Memory B cell (primary cell): ENCODE measurements around the gene GNG13.
"Not testable (repeated sequence)": the region's sequence is repeated elsewhere in the genome, so short reads cannot be mapped to it uniquely, and the experiment has no call there.

ENCODE experiments used
- ATAC-seq: fragments of 150-1000 bp; cut with Tn5 transposase; 2 replicates; pipeline ENCODE4 v1.10.0; 2021; ENCODE audit warnings: low read depth, mild to moderate bottlenecking, moderate library complexity
- DNase-seq, 2 donors: peaks; one replicate each; pipeline ENCODE4 v3.0.0; 2022; ENCODE audit warnings: low spot score in 2 of 2
- H3K27ac Mint-ChIP-seq: one replicate; pipeline ENCODE4 v1.8.0; 2022; ENCODE audit warnings: mild to moderate bottlenecking, moderate library complexity, mixed read lengths
- H3K27me3 Mint-ChIP-seq: one replicate; pipeline ENCODE4 v1.8.0; 2022; ENCODE audit warnings: mixed read lengths
- H3K36me3 Mint-ChIP-seq: one replicate; pipeline ENCODE4 v1.8.0; 2022; ENCODE audit warnings: mild to moderate bottlenecking, mixed read lengths
- H3K4me1 Mint-ChIP-seq: one replicate; pipeline ENCODE4 v1.8.0; 2022; ENCODE audit warnings: mixed read lengths
- H3K4me3 Mint-ChIP-seq: one replicate; pipeline ENCODE4 v1.8.0; 2022; ENCODE audit warnings: mild to moderate bottlenecking, moderate library complexity, mixed read lengths
- H3K9me3 Mint-ChIP-seq: one replicate; pipeline ENCODE4 v1.8.0; 2022; ENCODE audit warnings: mixed read lengths

GNG13 gene

DNA sequence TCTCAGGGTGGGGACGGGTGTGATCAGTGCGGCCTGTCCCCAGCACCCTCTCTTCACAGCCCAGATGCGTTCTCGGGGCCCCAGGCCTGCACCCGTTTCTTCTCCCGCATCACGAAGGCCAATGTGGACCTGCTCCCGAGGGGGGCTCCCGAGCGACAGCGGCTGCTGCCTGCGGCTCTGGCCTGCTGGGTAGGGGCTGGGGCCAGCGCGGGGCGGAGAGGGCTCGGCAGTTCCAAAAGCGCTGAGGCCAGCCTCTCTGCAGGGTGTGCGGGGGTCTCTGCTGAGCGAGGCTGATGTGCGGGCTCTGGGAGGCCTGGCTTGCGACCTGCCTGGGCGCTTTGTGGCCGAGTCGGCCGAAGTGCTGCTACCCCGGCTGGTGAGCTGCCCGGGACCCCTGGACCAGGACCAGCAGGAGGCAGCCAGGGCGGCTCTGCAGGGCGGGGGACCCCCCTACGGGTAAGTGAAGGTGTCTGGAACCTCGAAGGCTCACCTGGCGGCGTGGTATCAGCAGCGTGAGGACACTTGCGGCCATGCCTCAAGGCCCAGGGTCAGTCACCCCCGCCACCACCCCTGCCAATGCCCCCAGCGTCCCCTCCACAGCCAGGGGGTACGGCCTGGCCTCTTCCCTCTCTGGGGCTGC lies 35.6 kb downstream of the GNG13 start:
- DNase-seq, result no peak
- H3K27ac Mint-ChIP-seq, result no peak overlapping the region

DNA sequence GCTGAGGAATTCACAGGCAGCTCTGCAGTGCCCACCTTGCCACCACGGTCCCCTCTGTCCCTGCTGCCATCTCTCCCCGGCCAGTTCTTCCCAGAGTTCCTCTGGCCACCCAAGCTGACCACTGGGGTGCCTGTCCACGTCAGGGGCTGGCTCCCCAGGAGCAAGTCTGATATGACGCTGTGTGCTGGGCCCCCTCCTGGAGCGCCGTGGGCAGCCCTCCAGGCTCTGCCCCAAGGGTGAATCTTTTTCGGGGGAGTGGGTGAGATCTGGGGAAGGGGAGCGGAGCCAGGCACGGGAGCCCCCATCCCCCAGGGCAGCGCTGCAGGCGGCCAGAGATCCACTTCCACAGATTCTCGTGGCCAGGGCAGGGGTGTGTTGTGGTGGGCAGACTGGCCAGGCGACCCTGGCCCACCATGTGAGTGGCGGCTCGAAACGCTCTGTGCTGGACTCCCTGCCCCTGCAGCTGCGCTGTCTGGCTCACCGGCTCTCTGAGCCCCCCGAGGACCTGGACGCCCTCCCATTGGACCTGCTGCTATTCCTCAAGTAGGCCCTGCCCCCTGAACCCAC lies 36.3 kb downstream of the GNG13 start:
- H3K27ac Mint-ChIP-seq, result no peak overlapping the region
- H3K36me3 Mint-ChIP-seq, result no peaks in the 10 kb centered on the region
- ATAC-seq, result no peak
- no peak overlapping the region for H3K4me3 Mint-ChIP-seq
- H3K9me3 Mint-ChIP-seq, result no peaks in the 10 kb centered on the region
- no peaks in the 10 kb centered on the region for H3K4me1 Mint-ChIP-seq
- peaks cover 9% of the 10 kb centered on the region for H3K27me3 Mint-ChIP-seq
- no peak for DNase-seq

More for the DNA sequence above, 35.6 kb downstream of the GNG13 start:
- H3K27me3 Mint-ChIP-seq, result peaks cover 11% of the 10 kb centered on the region
- H3K4me1 Mint-ChIP-seq, result no peaks in the 10 kb centered on the region
- H3K9me3 Mint-ChIP-seq, result no peaks in the 10 kb centered on the region
- no peak overlapping the region for H3K4me3 Mint-ChIP-seq
- ATAC-seq, result no peak
- H3K36me3 Mint-ChIP-seq, result no peaks in the 10 kb centered on the region

DNA sequence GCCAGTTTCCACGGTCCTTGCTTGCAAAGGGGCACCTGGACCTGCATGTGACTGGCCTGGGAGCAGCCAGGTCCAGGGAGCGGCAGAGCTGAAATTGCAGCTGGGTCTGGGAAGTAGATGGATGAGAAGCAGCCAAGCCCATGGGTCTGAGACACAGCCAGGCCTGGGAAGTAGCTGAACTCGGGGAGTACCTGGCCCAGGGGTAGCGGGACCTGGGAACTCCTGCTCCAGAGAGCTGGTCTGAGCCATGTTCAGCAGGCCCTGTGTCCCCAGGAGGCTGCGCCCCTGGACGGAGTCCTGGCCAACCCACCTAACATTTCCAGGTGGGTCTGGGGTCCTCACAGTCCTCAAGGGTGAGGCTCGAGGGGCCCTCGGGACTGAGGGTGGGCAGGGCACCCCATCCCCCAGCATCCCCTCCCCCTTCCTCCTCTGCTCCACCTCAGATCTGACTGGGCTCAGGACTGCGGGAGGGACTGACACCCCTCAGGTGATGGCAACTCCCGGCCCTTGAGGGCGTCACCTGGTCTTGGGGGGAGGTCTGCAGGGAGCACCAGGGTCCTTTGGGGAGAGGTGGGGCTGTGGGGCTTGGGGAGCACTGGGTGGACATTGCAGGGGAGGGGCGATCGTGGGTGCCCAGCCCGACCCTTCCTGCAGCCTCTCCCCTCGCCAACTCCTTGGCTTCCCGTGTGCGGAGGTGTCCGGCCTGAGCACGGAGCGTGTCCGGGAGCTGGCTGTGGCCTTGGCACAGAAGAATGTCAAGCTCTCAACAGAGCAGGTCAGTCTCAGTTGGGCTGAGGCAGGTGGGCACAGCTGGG lies 37.0 kb downstream of the GNG13 start:
- Mint-ChIP-seq H3K27ac (no peak overlapping the region), H3K4me1 (no peaks in the 10 kb centered on the region), H3K36me3 (no peaks in the 10 kb centered on the region), H3K9me3 (no peaks in the 10 kb centered on the region), H3K27me3 (peaks cover 9% of the 10 kb centered on the region), H3K4me3 (no peak overlapping the region)
- ATAC-seq (no peak), DNase-seq (no peak)

DNA sequence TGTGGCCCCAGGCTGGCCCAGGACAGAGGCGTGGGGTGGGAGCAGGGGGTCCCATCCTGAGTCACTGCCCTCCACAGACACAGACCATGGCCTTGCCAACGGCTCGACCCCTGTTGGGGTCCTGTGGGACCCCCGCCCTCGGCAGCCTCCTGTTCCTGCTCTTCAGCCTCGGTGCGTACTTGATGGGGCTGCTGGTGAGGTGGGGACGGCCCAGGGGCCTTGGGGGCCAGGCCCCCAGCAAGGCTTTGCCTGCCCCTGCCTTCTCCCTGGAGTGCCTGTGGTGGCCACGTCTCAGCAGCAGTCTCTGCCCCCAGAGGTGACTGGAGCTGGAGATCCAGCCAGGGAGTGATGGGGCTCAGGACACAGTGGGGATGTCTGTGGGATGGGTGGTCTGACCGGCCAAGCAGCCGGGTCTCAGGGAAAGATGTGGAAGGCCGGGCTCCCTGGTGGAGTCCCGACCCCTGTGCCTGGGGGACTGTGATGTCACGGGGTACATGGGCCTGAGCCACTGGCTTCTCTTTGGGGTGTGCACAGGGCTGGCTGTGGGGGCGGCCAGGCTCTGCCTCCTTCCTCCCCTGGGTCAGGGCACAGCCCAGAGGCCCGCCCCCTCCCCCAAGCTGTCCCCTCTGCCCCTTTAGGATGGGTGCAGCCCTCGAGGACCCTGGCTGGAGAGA lies 37.8 kb downstream of the GNG13 start:
- no peaks in the 10 kb centered on the region for H3K9me3 Mint-ChIP-seq
- H3K27ac Mint-ChIP-seq, result no peak overlapping the region
- no peaks in the 10 kb centered on the region for H3K36me3 Mint-ChIP-seq
- H3K4me3 Mint-ChIP-seq, result no peak overlapping the region
- H3K27me3 Mint-ChIP-seq, result peaks cover 11% of the 10 kb centered on the region
- DNase-seq (no peak), ATAC-seq (no peak)
- H3K4me1 Mint-ChIP-seq, result no peaks in the 10 kb centered on the region

DNA sequence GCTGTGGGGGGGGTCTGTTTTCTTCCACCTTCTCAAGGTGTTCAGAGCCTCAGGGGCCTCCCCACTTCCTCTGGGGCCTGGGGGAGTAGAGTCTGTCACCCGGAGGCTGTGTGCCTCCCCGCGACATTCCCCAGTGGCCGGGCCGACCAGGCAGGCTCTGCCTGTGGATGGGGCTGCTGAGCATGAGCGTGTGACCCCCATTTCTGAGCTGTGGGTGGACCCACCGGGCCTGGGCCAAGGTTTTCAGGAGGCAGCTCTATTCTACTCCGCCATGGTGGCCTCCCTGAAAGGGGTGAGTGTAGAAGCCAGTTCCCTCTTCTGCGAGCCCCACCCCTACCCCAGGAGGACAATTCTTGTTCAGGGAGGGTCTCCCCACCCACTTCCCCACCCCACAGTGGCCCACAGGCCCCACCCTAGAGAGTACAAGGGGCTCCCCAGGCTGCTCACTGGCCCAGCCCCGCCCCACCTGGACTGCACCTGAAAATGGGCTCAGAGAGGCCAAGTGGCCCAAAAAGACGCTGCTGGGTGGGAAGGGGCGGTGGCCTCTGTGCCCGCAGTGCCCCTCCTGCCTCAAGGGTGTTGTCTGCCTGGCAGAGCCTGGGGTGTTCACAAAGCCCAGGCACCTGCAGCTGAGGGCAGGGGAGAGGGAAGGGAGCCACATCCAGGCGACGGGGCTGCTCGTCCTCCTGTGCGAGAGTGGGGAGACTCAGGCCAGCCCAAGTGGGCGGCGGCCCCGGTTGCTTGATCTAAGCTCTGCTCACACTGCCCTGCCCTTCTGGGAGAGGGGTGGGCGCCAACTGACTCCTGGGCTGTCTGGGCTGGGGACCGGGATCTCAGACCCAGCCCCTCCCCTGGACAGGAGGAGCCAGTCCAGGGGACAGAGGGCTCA lies 38.7 kb downstream of the GNG13 start:
- no peak overlapping the region for H3K4me3 Mint-ChIP-seq
- no peaks in the 10 kb centered on the region for H3K4me1 Mint-ChIP-seq
- no peaks in the 10 kb centered on the region for H3K36me3 Mint-ChIP-seq
- H3K27ac Mint-ChIP-seq, result no peak overlapping the region
- ATAC-seq (no peak), DNase-seq (no peak)
- no peaks in the 10 kb centered on the region for H3K9me3 Mint-ChIP-seq
- peaks cover 13% of the 10 kb centered on the region for H3K27me3 Mint-ChIP-seq

DNA sequence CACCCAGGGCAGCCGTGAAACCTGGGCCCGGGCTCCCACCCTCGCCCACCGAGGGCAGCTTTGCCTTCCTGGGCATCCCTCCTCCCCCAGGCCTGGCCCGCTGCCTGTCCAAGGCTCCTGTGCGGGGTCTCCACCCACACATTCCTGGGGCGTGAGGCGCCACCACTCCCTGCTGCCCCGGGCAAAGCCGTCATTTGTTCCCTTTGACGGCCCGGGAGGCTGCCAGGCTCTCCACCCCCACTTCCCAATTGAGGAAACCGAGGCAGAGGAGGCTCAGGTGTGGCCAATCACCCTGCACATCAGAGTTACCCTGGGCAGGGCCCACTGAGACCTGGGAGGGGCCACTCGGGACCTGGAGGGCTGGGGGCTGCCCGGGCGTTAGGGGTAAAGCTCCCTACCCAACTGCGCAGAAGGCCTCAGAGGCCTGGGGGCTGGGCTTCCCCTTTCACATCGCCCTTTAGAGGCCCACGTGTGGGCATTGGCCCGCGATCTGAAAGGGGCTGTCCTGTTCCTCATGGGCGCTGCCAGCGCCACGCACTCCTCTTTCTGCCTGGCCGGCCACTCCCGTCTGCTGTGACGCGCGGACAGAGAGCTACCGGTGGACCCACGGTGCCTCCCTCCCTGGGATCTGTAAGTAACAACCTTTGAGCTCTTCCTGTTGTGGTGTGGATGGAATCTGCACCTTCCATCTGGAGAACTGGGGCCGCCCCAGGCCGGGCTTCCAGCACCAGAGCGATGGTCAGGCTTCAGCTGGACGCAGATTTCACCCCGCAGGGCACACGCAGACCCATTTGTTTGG lies 39.8 kb downstream of the GNG13 start, which contains the start of gene MSLN:
MSLN (plus strand) TSS at position 190 of the 799 bp plus-strand sequence. CDS start 1,947 bp downstream, outside the sequence.
- Mint-ChIP-seq H3K4me1 (no peaks in the 10 kb centered on the region), H3K9me3 (peaks cover 2% of the 10 kb centered on the region), H3K36me3 (peaks cover 2% of the 10 kb centered on the region), H3K4me3 (no peak within 1 kb of the TSS), H3K27ac (no peak within 1 kb of the TSS), H3K27me3 (peaks cover 16% of the 10 kb centered on the region)
- ATAC-seq, result no peak
- DNase-seq, result no peak

DNA sequence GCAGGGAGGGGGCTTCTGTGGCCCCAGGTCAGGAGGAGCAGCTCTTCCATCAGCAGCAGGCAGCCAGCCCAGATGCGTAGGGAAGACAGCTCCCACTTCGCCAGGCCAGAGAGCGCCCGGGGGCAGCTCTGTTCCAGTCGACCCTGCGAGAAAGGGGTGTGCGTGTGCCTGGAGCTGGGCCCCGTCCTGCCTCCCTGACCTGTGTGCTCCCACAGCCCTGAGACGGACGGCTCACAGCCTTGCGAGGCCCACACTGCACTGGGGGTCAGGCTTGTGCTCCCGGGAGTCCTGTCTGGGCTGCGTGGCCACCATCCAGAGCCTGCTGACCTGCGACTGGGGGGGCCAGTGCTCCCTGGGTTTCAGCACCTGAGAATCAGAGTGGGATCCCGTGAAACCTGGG lies 40.5 kb downstream of the GNG13 start:
- Mint-ChIP-seq H3K9me3 (peaks cover 2% of the 10 kb centered on the region), H3K4me3 (no peak overlapping the region), H3K27me3 (peaks cover 16% of the 10 kb centered on the region), H3K27ac (no peak overlapping the region), H3K36me3 (peaks cover 2% of the 10 kb centered on the region), H3K4me1 (no peaks in the 10 kb centered on the region)
- ATAC-seq (no peak), DNase-seq (no peak)

DNA sequence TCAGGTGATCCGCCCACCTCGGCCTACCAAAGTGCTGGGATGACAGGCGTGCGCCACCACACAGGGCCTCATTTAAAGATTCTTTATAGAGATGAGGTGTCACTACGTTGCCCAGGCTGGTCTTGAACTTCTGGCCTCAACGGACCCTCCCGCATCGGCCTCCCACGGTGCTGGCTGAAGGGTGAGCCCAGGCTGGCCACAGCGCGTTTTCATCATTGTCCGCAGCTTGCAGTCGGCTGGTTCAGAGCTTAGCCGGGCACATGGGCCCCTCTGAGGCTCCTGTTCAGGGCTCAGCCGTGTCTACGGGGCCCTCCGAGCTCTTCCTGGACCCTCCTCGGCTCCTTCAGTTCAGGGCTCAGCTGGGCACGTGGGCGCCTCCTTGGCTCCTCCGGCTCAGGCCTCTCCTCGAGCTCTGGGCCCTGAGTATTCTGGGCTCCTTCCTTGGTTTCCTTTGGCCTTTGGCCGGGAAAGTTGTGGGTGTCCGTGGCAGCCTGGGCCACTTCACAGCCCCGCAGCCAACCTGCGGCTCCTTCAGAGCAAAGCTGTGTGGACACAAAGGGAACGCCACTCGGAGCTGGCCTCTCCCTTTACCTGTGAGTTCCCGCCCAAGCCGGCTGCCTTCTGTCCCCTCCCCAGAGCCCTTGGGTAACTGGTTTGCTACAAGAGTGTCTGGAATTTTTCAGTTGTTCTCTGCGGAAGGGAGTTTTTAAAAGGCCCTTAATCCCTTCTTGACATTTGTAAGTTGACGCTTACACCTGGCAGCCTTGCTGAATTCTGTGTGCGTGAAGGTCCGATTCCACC lies 41.2 kb downstream of the GNG13 start:
- DNase-seq (no peak), ATAC-seq (no peak)
- H3K9me3 Mint-ChIP-seq, result peaks cover 2% of the 10 kb centered on the region
- no peak overlapping the region for H3K4me3 Mint-ChIP-seq
- peaks cover 16% of the 10 kb centered on the region for H3K27me3 Mint-ChIP-seq
- peaks cover 2% of the 10 kb centered on the region for H3K4me1 Mint-ChIP-seq
- peaks cover 2% of the 10 kb centered on the region for H3K36me3 Mint-ChIP-seq
- no peak overlapping the region for H3K27ac Mint-ChIP-seq

DNA sequence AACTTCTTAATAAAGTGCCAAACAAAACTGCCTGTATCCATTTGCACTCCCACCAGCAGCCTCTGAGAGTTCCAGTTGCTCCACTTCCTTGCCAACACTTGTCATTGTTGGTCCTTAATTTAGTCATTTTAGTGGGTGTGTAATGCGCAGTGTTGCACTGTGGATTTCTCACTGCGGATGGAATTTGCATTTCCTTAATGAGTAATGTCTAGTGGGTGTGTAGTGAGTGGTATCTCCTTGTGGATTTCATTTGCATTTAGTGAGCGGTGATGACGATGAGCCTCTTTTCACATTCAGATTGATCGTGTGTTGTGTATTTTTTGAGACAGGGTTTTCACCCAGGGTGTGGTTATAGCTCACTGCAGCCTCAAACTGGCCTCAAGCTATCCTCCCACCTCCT lies 44.1 kb downstream of the GNG13 start:
- Mint-ChIP-seq H3K4me3 (no peak overlapping the region), H3K27me3 (peaks cover 10% of the 10 kb centered on the region), H3K9me3 (peaks cover 2% of the 10 kb centered on the region), H3K36me3 (peaks cover 2% of the 10 kb centered on the region), H3K27ac (no peak overlapping the region), H3K4me1 (peaks cover 2% of the 10 kb centered on the region)
- DNase-seq, result no peak
- no peak for ATAC-seq

DNA sequence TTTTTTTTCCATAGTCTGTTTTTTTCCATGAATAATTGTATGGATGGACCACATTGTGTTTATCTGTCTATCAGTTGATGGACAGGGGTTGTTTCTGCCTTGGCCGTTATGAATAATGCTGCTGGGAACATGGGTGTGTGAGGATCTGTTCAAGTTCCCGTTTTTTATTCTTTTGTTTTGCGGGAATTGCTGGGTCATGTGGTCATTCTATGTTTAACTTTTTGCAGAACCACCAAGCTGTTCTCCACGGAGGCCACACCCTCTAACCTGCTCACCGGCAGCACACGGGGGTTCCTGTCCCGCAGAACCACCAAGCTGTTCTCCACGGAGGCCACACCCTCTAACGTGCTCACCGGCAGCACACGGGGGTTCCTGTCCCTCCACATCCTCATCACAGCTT lies 45.9 kb downstream of the GNG13 start:
- ATAC-seq (peak; percentile 91), DNase-seq (no peak)
- peaks cover 2% of the 10 kb centered on the region for H3K9me3 Mint-ChIP-seq
- H3K4me1 Mint-ChIP-seq, result peaks cover 2% of the 10 kb centered on the region
- no peak overlapping the region for H3K27ac Mint-ChIP-seq
- peaks cover 8% of the 10 kb centered on the region for H3K27me3 Mint-ChIP-seq
- H3K4me3 Mint-ChIP-seq, result no peak overlapping the region
- peaks cover 2% of the 10 kb centered on the region for H3K36me3 Mint-ChIP-seq

DNA sequence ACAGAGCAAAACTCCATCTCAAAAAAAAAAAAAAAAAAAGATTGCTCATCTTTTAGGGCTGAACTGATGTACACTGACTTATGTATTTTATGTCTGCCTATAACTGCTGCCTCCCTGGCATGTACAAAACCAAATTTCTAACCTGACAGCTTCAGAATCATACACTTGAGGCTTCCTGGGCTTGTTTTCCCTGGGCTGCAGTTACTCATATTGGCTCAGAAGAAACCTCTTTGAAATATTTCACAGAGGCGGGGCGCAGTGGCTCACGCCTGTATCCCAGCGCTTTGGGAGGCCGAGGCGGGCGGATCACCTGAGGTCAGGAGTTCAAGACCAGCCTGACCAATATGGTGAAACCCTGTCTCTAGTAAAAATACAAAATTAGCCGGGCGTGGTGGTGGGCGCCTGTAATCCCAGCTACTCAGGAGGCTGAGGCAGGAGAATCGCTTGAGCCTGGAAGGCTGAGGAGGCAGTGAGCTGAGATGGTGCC lies 46.4 kb downstream of the GNG13 start:
- not testable (repeated sequence) for H3K4me3 Mint-ChIP-seq, H3K27ac Mint-ChIP-seq, ATAC-seq, H3K36me3 Mint-ChIP-seq, H3K4me1 Mint-ChIP-seq, DNase-seq, H3K9me3 Mint-ChIP-seq, H3K27me3 Mint-ChIP-seq

DNA sequence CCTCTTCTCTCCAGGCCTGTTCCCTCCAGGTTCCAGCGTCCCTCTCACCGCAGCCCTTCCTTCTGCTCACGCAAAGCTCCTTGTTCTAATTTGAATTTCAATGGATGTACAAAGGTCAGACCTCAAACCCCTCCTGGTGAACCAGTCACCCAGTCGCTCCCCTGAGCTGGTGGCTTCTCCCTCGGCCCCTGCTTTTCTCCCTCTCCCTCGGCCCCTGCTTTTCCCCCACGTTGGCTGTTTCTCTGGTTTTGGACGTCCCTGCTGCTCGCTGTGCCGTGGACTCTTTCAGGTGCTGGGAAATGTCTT lies 48.6 kb downstream of the GNG13 start:
- no peak overlapping the region for H3K27ac Mint-ChIP-seq
- DNase-seq, result no peak
- peaks cover 3% of the 10 kb centered on the region for H3K27me3 Mint-ChIP-seq
- peaks cover 2% of the 10 kb centered on the region for H3K9me3 Mint-ChIP-seq
- H3K36me3 Mint-ChIP-seq, result peaks cover 2% of the 10 kb centered on the region
- no peak for ATAC-seq
- no peak overlapping the region for H3K4me3 Mint-ChIP-seq
- H3K4me1 Mint-ChIP-seq, result peaks cover 2% of the 10 kb centered on the region
